Gastrocnemius medialis (tissue), 4 donors: Measurements from ENCODE around the gene YPEL2.

Experiments used
- POLR2A ChIP-seq, 2 donors: fragments of 450-650 bp; IDR thresholded peaks; one replicate each; pipeline ENCODE4 v1.6.1; 2017; ENCODE audit warnings: antibody characterized with exemption in 2 of 2, mild to moderate bottlenecking in 2 of 2, moderate library complexity in 2 of 2
- TF ChIP-seq, protein P1 (sequence below), 5 experiments: fragments of 450-650 bp in 3 of 5; fragments of 200-600 bp in 2 of 5; sonication (generic) in 2 of 5; IDR thresholded peaks in 4 of 5; conservative IDR thresholded peaks in 1 of 5; 1 replicate in 4 of 5; 2 replicates in 1 of 5; pipeline ENCODE4 v1.5.1; 2016 to 2019; ENCODE audit warnings: antibody characterized with exemption in 5 of 5, mild to moderate bottlenecking in 3 of 5, moderate library complexity in 3 of 5

- TF ChIP-seq POLR2A (IDR thresholded peaks at IDR 0.05) = no peak
- TF ChIP-seq, protein P1, sequence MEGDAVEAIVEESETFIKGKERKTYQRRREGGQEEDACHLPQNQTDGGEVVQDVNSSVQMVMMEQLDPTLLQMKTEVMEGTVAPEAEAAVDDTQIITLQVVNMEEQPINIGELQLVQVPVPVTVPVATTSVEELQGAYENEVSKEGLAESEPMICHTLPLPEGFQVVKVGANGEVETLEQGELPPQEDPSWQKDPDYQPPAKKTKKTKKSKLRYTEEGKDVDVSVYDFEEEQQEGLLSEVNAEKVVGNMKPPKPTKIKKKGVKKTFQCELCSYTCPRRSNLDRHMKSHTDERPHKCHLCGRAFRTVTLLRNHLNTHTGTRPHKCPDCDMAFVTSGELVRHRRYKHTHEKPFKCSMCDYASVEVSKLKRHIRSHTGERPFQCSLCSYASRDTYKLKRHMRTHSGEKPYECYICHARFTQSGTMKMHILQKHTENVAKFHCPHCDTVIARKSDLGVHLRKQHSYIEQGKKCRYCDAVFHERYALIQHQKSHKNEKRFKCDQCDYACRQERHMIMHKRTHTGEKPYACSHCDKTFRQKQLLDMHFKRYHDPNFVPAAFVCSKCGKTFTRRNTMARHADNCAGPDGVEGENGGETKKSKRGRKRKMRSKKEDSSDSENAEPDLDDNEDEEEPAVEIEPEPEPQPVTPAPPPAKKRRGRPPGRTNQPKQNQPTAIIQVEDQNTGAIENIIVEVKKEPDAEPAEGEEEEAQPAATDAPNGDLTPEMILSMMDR (IDR thresholded peaks at IDR 0.05 in 4 of 5, conservative IDR thresholded peaks at IDR 0.05 in 1 of 5) = no peak
Measured at GRCh38 chr17:59327121-59327980, 4.1 kb upstream of the YPEL2 start.
